Activated CD4-positive, CD25-positive, alpha-beta regulatory T cell treated with anti-CD3 and anti-CD28 coated beads, Interleukin-2, amount 50 U/mL, for 16 hours (primary cell): ENCODE data around the gene VIPR2.

Experiments used
- DNase-seq: peaks from one replicate; pipeline ENCODE4 v3.0.0-alpha.2; 2020; ENCODE audit warnings: low read depth, low spot score

VIPR2 gene

DNA sequence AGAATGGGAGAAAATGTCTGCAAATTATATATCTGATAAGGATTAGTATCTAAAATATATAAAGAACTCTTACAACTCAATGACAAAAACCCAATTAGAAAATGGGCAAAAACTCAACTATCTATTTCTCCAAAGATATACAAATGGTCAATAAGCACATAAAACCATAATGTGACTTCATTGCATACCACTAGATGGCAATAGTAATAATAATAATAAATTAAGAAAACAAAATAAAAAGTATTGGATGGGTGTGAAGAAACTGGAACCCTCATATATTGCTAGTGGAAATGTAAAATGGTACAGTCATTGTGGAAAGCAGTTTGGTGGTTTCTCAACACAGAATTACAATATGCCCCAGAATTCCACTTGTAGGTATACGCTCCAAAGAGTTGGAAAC, 98.8 kb downstream of the VIPR2 start:
- no peak for DNase-seq

DNA sequence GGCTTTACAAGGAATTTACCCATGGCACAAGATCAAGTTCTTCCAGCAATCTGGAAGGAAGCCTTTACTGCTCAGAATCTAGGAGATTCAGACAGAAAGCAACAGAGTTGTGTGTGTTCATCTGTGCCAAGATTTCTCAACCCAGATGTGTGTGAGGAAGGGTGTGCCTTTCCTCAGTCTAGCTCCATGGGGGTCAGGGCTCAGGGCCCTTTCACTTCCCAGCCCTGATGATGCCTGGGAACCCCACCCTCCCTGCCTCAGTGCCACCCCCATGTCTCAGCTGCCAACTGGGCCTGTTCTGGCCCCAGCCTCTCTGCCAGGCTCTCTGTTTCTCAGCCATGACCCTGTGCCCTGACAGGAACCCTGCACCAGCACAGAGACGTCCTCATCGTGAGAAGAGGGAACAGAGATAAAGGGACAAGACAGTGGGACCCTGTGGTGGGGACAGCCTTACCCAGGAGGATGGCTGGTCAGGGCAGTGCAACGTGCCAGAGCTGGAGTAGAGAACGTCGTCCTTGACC, 102.0 kb downstream of the VIPR2 start:
- DNase-seq = no peak

DNA sequence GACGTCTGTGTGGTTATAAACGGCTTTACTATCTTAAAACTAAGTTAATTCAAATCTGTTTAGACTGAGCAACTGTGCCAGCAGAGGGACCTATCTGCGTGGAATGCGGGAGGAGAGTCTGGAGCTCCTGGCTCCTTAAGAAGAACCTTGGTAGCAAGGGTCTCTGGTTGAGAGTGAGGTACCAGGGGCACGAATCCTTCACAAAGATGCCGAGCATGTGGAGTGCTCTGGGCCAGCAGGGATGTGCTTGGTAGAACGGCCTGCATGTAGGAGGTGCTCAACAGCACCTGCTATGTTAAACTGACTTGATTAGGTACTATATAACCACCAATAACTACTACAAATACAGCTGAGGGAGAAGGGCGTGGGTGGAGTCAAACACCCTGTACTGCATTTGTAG, 102.6 kb downstream of the VIPR2 start:
- no peak for DNase-seq

DNA sequence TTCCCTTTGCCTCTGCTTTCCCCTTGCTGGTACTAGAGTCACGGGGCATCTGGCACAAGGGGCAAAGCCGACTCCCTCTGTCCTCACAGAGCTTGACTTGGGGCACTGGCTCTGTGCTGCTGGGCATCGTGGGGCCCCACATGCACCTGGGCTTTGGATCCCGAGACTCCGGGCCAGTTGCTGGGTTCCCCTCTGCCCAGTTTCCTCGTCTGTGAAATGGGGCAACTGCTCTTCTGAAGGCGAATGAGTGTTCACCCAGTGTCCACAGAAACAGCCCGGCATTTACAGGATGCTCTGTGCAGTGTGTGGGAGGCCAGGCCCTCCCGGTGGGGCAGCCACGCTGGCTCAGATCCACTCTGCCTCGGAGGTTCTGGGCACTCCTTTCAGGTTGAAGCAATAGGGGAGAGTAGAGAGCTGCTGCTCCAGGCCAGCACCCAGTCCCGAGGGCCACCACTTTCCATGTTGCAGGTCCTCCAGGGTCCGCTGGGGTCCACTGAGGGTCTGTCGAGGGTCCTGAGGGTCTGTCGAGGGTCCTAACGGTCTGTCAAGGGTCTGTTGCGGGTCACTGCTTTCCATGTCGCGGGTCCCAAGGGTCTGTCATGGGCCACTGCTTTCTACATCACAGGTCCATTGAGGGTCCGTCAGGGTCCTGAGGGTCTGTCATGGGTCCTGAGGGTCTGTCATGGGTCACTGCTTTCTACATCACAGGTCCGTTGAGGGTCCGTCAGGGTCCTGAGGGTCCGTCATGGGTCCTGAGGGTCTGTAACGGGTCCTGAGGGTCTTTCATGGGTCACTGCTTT, 103.6 kb downstream of the VIPR2 start:
- no peak for DNase-seq

DNA sequence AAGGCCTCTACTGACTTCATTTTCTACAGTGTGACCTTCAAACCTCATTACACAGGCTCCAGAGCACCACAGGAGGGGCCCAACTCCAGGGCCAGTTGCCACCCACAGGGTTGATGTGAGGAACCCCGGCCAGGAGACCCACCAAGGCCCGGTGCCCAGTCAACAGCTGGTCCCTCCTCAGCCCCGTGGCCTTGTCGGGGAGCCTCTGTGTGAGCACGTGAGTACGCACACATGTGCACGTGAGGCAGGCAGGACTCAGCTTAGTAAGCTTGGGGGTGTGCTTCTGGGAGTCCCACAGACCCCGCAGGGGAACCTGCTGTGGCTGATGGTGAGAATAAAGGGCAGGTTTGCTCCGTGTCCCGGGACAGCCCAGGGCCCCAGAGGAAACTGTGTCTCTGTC, 104.5 kb downstream of the VIPR2 start:
- DNase-seq = no peak

DNA sequence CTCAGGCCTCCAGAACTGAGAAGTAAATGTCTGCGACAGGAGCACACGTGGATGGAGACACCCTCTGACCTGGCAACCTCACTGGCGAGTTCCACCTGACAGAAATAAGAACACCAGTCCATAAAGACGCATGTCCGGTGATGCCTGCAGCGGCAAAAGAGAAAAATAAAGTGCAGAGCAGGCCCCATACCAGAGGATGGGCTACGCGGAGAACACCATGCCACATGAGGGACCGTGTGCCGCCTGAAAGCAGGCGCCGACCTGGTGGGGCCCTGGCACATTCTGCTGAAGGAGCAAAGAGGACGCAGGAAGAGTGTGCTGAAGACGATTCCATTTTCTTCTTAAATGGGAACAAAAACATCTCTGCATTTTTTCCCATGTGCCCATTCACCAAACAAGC, 105.0 kb downstream of the VIPR2 start:
- no peak for DNase-seq

DNA sequence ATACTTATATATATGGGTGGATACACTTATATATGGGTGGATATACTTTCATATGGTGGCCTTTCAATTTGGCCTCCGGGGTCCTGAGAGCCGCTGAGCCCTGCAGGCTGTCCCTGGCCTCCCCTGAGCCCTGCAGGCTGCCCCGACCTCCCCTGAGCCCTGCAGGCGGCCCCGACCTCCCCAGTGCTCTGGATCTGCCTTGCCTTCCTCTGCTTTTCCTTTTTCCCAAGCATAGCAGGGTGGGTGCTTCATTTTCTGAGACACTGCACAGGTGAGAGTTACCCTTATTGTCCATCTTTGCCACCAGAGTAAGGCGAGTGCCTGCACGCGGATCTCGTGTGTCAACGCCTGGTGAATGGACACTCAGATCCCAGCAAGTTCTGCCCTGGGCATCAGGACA, 106.6 kb downstream of the VIPR2 start:
- no peak for DNase-seq

DNA sequence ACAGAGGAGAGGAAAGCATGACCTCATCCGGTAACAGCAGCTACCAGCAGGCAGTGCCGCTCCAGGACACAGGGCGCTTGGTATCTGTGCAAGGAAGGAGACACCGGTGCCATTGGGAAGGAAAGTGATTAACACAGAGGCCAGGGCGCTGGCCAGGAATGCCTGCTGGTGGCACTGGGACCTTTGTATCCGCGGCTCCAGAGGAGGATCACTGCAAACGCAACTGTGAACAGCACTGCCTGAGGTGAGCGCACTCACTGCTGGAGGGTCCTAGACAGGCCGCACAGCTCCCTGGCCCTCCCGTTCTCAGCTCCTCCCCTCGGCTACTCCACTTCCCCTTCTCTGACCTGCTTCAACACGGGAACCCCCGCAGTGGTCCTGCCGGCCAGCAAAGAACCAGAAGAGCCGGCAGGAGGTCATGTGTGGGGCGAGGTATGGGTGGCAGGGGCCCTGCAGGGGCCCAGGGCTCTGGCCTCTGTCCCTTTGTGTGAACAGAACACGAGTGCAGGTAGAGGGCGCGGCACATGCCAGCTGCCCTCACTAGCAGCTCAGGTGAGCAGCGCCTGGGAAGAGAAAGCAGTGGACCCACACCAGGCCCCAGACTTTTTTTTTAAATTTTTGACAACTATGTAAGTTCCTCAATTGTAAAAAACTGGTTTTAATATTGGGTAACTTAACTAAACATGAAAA, 107.6 kb downstream of the VIPR2 start:
- DNase-seq = no peak

DNA sequence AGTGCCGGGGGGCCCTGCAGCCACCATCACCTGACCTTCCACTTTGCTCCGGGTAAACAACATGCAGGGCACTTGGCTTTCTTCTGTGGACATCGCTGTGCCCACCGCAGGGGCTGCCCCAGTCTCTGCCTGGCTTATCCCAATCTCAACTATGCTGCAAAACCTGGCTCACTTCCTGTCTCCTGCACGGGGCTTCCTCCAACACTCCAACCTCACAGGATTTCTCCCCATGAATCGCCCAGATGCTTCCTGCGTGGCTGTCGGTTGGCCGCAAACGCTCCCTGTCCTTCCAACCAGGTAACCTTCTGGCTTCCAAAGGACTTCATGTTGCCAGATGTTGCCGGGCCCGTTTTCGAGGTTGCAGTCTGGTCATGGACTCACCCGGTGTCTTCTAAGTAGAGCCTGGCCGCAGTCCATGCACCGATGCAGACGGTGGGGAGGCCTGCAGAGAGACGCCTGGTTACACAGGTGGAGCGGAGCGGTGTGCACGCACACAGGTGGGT, 109.0 kb downstream of the VIPR2 start:
- no peak for DNase-seq

DNA sequence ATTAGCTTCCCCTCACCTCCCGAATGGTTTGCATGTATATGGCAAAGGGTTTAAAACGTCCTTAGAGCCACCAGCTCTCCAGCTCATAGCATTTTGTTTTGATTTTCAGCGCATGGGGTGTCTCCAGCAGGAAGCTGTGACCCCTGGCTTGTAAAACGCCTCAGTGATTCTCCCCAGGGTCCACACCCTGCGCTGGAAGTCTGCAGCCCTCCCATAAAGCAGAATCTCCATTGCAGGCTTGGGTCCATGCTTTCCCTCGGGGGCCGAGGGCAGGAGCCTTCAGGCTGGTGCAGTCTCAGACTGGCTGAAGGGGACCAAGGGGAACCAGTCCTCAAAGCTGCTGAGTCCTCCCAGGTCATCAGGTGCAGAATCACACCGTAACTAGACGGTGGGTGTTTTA, 109.7 kb downstream of the VIPR2 start:
- DNase-seq = no peak

DNA sequence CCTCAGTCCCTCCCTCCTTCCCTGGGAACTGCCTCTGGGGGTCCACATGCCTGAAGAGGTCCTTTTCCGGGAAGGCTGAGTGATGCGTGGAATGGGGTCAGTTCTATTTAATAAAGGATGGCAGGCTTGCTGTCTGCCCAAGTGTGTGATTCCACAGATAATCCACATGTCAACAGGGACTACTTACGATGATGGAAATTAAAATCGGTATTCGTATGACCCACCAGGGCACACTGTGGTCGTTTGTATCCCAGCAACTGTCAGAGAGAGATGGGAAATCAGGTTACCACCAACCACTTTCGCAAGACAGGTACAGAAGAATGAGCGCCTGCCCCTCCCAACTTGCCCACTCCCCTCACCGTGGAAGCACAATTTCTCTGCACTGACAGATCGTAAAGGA, 110.3 kb downstream of the VIPR2 start:
- DNase-seq = no peak

DNA sequence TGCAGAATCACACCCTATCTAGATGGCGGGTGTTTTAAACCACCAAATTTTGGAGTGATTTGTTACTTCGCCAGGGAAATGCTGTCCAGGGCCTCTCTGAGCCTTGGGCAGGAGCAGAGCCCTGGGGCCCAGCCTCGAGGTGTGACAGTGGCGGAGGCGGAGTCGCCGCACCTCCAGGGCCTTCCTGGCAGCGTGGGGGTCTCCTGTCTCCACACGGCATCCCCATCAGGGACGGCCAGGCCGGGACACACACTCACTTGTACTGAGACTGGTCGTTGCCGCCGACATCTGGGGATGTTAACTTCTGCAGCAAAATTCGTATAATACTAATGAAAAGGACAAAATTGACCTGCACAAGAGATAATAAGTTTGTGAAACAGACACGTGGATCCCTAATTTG, 110.7 kb downstream of the VIPR2 start:
- DNase-seq = no peak

DNA sequence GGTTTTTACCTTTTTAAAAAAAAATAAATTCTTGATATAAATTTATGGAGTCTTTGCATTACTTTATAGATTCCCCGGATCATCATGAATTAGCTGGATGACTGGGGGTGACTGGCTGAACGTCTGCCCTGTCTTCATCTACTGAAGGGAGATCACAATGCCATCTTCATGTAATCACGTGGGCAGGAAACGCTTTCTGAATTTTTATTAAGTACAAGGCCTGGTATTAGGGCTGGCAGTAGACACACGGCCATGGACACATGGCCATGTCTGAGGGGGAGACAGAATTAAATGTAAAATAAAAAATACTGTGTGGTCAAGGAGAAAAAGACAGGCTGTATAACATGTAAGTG, 111.2 kb downstream of the VIPR2 start:
- DNase-seq = no peak

DNA sequence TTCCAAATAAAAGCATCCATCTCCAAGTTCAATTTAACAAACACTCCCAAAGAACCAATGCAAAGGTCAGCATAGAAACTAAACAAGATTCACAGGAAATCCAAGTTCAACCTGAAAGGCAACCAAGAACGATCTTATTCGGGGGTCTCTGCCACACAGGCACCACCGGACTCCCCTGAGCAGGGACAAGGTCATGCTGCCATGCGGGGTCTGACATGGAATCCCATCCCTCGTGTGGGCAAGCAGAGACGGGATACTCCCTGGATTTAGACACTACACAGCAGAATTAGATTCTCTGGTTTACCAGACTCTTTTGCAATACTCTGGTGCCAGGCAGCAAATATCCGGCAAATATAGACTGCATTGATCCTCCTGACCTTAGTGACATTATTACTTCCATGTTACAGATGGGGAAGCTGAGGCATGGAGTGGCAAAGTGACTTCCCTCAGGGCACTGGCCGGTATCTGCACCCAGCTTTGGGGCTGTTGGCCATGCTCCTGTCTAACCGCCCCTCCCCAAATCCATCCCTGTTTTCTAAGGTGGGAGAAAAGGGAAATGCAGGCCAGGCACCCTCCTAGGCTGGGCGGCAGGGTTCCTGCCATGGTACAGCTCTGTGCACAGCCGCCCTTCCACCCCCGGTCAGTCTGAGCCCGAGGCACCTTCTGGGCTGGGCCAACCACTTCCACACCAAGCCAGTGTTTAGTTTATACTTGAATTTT, 111.8 kb downstream of the VIPR2 start:
- no peak for DNase-seq

DNA sequence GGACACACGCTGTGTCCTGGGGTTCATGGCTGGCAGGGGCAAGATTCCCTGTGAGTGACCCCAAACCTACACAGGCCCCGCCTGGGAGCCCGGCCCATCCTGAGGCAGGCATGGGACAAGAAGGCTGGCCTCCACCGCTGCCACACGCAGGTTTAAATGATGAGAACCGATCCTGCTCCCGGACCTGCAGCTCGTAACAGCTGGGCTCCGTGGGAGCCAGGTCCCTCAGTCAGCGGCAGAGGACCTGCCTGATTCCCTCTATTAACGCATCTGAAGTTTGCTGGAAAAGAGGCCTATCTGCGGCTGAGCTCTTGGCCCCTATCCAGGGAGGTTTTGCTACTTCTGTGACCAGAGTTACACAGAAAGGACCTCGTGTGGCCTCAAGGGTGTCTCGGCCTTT, 112.3 kb downstream of the VIPR2 start:
- no peak for DNase-seq

DNA sequence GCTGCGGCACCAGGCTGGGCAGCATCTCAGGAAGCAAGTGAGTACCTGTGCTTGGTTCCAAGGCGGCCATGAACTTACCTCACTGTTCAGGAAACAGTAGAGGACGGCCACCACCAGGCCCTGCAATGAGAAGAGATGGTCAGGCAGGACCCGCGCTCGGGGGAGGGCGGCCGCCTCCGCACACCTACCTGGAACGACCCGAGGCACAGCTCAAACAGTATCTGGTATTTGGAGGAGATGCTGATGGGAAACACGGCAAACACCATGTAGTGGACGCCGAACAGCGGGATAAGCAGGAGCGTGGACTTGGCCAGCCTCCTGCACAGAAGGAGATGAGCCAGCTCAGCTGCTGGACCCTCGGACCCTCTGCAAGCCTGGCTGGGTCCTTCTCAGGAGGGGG, 112.9 kb downstream of the VIPR2 start:
- no peak for DNase-seq

DNA sequence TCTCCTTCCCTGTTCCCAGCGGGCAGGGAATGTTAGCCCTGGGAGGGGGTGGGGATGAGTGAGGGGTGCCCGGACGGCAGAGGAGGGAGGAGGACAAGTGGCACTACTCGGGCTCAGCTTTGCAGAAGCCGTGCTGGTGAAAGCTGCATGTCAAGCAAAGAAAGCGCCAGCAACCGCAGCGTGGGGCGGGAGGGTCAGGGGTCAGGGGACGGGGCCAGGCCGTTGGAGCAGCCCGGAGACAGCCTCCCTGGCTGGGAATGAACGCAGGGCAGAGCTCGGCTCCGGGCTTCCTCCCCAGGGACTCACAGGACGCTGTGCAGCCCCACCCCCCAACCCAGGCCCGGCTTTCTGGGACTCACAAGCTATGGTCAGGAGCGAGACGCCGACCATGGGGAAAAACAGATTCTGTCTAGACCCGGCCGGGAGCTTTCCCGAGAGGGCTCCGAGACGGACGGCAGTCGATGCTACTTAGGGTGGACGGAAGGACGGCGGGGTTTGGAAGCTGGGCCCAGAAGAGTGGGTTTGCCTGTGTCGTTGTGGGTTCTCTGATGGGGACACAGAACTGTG, 113.4 kb downstream of the VIPR2 start:
- no peak for DNase-seq

DNA sequence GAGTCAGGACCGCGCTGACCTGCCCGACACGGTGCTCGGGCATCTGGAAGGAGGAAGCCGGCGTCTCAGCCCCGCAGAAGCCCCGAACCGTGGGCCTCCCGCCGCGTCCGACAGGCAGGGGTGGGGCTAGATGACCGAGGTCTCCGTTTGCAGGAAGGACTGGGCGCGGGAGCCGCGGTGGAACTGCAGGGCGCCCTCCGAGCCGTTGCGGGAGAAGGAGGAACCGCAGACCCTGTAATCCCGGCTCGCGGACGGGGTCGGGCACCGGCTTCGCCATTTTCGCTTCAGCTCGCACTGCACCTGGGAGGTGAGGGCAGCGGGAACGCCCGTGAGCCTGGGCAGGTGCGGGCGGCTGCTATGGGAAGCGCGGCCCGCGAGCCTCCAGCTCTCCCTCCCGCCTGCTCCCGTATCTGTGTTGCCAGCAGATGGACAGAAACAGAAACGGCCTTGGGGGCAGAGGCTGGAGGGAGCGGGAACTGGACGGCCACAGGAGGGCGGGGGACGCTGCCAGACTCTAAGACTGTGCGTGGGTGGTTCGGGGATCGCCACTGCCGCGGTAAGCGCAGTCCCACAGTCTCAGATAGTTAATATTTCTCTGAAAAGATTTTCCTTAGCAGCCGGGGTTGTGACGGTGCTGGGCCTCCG, 114.1 kb downstream of the VIPR2 start:
- no peak for DNase-seq

DNA sequence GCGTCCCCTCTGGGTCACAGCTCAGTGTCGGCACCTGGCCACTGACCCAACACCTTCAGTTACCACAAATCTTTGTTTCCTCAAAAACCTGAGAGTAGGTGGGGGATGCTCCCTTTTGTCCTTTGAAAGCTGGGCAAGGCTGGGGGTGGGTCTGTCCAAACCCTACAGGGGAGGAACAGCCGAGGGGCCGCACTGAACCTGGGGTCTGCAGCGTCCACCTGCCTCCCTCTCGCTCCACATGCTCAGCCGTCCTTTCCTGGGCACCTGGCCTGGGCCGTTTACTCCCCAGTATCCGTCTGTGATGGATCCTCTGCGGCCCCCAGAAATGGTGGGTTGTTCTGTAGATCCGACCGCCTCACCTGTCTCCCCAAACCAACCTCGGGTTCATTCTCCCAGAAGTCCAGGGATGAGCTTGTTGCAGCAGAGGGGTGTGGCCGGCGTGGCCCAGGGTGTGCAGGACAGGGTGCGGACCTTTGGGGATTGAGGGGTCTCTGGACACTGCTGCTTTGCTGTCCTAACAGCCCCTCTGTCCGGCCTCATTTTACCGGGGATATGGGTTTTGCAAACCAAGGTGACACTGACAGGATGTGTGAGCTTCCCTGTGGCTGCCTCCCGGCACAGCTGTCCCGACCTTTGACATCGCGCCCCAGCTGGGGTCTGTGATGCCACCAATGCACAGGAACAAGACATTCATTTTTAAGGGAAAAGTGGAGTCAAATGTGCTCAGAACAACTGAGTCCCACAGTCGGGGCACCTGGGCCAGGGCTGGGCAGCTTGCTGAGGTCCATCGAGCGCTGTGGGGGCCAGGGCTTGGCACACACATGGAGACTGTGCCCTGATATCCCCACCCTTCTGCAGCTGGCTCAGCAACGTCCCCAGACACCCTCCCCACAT, 115.9 kb downstream of the VIPR2 start:
- DNase-seq = no peak

DNA sequence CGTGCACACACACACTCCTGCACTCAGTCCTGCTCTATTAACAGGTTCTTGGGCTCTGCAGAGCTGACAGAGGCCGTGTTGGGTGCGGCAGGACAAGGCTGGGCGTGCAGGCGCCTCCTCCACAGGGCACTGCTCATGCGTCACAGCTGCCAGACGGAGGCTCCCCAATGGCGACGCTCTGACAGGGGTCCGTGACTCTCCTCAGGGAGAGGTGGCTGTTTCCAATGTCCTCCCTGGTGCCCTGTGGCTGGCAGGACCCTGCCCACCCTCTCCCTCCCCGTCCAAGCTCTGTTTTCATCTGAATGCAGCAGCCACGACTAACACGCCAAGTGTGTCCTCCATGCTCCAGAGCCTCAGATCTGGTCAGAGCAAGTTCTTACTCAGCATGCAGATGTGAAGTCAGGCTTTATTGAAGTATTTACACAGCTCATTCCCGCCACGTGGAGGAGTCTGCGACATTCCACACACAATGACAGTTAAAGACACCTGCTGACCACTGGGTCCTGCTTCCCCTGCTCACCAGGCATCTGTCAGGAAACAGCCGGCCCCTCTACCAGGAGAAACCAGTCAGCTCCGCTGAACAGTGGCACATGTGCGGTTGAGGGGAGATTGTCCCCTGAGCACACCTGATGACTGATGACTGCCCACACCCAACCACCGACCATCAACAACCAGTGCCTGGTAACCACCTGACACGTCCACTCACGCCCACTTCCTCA, 116.7 kb downstream of the VIPR2 start:
- no peak for DNase-seq
